Measurements from ENCODE around the gene TPSG1. TPM values are rescaled to one million over a fixed set of nuclear protein-coding genes. Genes with fewer than 3 reads are reported as not detected.
"Not testable (repeated sequence)": the region's sequence is repeated elsewhere in the genome, so short reads cannot be mapped to it uniquely, and the experiment has no call there.

The TPSG1 gene
- total RNA-seq: not detected

DNA sequence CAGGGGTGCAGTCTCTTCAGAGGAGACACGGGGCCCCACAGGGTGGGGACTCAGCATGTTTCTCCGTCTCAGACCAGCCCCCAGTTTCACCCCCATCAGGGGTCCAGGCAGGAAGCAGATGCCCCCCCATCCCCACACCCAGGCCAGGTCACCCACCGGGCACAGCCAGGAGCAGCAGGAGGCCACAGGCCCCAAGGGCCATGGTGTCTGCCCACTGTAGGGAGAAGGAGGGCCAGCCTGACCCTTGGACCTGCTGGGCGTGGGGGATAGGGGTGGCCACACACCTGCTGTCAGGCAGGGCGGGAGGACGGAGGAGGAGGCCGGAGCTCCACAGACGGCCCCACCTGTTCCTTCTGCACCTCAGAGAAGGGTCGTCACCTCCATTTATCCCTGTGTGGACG lies at the start of gene TPSG1:
Gene TPSG1, minus strand, starts transcription at position 218 of the 401 bp plus-strand sequence. Its CDS starts 16 bp downstream, at position 202.
- Mint-ChIP-seq H3K9me3 (no peaks in the 10 kb centered on the region), H3K36me3 (no peaks in the 10 kb centered on the region), H3K27ac (no peak within 1 kb of the TSS), H3K4me1 (no peaks in the 10 kb centered on the region), H3K4me3 (no peak within 1 kb of the TSS), H3K27me3 (no peaks in the 10 kb centered on the region)
- no peak for DNase-seq

DNA sequence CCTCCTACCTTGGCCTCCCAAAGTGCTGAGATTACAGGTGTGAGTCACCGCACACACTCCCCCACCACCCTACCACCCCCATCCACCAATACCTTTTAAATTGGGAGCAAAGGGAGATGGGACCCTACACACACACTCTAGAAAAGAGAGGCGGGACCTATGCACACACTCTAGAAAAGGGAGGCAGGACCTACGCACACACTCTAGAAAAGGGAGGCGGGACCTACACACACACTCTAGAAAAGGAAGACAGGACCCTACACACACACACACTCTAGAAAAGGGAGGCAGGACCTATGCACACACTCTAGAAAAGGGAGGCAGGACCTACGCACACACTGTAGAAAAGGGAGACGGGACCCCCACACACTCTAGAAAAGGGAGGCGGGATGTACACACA lies 49.7 kb upstream of the TPSG1 start:
- Mint-ChIP-seq H3K27me3 (peaks cover 12% of the 10 kb centered on the region), H3K9me3 (no peaks in the 10 kb centered on the region), H3K4me1 (peaks cover 3% of the 10 kb centered on the region)

DNA sequence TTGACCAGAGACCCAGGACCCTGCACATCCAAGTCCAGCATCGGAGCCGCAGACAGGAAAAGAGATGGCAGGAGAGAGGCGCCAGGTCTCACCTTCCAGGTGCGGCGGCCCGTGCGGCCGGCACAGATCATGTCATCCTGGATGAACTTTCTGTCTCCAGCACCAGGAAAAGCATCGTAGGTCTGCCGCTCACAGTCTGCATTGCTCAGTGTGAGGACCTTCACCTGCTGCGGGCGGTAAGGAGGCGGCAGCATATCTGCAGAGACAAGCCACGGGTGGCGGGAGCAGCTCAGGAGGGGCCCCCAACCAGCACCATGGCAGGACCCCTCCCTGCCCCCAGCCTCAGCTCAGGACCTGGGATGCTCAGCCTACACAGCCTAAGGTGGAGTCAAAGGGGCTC lies 48.7 kb upstream of the TPSG1 start:
- peaks cover 12% of the 10 kb centered on the region for H3K27me3 Mint-ChIP-seq
- no peaks in the 10 kb centered on the region for H3K36me3 Mint-ChIP-seq
- DNase-seq: no peak
- no peaks in the 10 kb centered on the region for H3K9me3 Mint-ChIP-seq
- no peak overlapping the region for H3K27ac Mint-ChIP-seq
- peaks cover 3% of the 10 kb centered on the region for H3K4me1 Mint-ChIP-seq
- H3K4me3 Mint-ChIP-seq: no peak overlapping the region

More for the DNA sequence above, 49.7 kb upstream of the TPSG1 start:
- no peak for DNase-seq
- Mint-ChIP-seq H3K27ac (no peak overlapping the region), H3K36me3 (no peaks in the 10 kb centered on the region), H3K4me3 (no peak overlapping the region)

DNA sequence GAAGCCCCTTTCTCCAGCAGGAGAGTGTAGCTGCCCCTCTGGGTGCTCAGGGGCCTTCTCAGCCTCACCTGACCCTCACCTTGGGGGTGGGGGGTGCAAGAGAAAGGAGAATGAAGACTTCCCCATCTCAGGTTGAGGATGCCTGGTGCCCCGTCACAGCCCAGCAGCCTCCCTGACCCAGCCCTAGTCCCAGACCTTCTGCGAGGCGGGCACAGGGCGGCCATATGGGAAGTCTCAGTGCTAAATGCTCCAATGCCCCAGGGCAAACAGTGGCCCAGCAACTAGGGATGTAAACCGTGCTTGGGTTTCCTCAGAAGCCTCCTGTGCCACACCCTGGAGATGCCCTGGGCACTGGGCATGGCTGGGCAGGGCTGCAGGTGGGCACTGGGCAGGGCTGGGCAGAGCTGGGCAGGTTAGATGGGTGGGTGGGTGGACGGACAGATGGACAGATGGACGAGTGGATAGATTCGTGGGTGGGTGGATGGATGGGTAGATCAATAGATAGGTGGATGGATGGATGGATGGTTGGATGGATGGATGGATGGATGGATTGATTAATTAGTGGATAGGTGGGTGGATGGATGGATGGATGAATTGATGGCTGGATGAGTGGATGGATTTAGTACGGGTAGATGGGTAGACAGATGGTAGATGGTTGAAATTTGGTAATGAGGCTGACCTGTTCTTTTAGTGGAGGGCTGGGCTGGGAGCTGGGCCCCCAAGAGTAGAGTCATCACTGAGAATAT lies 47.6 kb upstream of the TPSG1 start:
- Mint-ChIP-seq H3K36me3 (no peaks in the 10 kb centered on the region), H3K27me3 (peaks cover 9% of the 10 kb centered on the region)
- DNase-seq: no peak

DNA sequence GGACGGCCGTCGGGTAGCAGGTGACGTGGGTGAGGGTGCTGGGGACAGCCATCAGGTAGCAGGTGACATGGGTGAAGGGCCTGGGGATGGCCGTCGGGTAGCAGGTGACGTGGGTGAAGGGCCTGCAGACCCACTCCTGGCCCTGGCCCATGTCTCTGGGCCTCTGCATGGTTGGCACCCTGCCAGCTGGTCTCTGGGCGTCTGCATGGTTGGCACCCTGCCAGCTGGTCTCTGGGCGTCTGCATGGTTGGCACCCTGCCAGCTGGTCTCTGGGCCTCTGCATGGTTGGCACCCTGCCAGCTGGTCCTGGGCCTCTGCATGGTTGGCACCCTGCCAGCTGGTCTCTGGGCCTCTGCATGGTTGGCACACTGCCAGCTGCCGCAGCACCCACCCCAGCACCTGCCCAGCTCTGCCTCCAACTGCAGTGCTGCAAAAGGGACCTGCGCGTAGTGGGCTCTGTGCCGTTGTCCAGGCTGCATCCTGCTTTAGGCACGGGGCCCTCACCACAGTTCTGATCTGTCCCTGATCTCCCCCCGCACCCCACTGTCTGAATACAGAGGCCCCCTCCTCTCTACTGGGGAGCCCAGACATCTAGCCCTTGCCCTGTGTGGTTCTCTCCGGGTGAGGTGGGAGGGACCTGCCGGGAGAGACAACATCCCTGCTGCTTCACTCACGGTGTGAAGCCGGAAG lies 46.8 kb upstream of the TPSG1 start:
- H3K27me3 Mint-ChIP-seq, H3K27ac Mint-ChIP-seq, DNase-seq, H3K36me3 Mint-ChIP-seq, H3K9me3 Mint-ChIP-seq, H3K4me1 Mint-ChIP-seq, H3K4me3 Mint-ChIP-seq: not testable (repeated sequence)

More for the DNA sequence above, 47.6 kb upstream of the TPSG1 start:
- Mint-ChIP-seq H3K9me3 (no peaks in the 10 kb centered on the region), H3K4me3 (no peak overlapping the region), H3K27ac (no peak overlapping the region), H3K4me1 (peaks cover 3% of the 10 kb centered on the region)

DNA sequence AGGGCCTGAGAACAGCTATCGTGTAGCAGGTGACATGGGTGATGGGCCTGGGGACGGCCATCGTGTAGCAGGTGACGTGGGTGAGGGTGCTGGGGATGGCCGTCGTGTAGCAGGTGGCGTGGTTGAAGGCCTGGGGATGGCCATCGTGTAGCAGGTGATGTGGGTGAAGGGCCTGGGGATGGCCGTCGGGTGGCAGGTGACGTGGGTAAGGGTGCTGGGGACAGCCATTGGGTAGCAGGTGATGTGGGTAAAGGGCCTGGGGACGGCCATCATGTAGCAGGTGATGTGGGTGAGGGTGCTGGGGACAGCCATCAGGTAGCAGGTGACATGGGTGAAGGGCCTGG lies 46.3 kb upstream of the TPSG1 start:
- H3K9me3 Mint-ChIP-seq: no peaks in the 10 kb centered on the region
- no peak overlapping the region for H3K4me3 Mint-ChIP-seq
- no peak overlapping the region for H3K27ac Mint-ChIP-seq
- DNase-seq: no peak
- peaks cover 3% of the 10 kb centered on the region for H3K4me1 Mint-ChIP-seq
- H3K36me3 Mint-ChIP-seq: no peaks in the 10 kb centered on the region
- peaks cover 8% of the 10 kb centered on the region for H3K27me3 Mint-ChIP-seq

DNA sequence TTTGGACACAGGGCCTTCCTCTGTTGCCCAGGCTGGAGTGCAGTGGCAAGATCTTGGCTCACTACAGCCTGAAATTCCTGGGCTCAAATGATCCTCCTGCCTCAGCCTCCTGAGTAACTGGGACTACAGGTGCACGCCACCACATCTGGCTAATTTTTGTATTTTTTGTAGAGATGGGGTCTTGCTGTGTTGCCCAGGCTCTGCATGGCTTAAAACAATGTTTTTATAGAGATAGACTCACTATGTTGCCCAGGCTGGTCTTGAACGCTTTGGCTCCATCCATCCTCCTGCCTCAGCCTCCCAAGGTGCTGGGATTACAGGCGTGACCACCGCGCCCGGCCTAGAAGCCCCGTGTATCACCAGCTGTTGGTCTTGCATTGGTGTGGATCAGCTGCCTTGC lies 44.4 kb upstream of the TPSG1 start:
- H3K4me3 Mint-ChIP-seq, H3K4me1 Mint-ChIP-seq, H3K9me3 Mint-ChIP-seq, H3K27ac Mint-ChIP-seq, H3K36me3 Mint-ChIP-seq, H3K27me3 Mint-ChIP-seq, DNase-seq: not testable (repeated sequence)

DNA sequence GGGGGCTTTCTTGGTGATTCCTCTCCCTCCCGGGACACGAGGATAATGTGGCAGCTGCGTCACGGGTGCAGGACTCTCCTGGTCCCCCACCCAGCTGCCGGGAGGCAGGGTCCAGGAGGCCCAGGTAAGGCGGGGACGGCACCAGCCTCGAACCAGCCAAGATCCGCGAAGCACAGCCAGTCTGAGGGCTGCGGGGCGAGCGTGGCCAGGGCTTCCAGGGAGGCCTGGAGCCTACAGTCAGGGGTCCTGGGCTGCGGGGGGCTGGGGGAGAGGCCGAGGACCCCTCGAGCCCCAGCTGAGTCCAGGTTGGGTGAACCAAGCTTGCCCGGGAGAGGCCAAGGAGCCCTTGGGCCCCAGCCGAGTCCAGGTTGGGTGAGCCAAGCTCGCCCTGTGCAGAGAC lies 40.8 kb upstream of the TPSG1 start:
- no peak for DNase-seq
- H3K27ac Mint-ChIP-seq: no peak overlapping the region
- peaks cover 3% of the 10 kb centered on the region for H3K9me3 Mint-ChIP-seq
- no peaks in the 10 kb centered on the region for H3K36me3 Mint-ChIP-seq
- no peaks in the 10 kb centered on the region for H3K4me1 Mint-ChIP-seq
- no peak overlapping the region for H3K4me3 Mint-ChIP-seq
- peaks cover 13% of the 10 kb centered on the region for H3K27me3 Mint-ChIP-seq

DNA sequence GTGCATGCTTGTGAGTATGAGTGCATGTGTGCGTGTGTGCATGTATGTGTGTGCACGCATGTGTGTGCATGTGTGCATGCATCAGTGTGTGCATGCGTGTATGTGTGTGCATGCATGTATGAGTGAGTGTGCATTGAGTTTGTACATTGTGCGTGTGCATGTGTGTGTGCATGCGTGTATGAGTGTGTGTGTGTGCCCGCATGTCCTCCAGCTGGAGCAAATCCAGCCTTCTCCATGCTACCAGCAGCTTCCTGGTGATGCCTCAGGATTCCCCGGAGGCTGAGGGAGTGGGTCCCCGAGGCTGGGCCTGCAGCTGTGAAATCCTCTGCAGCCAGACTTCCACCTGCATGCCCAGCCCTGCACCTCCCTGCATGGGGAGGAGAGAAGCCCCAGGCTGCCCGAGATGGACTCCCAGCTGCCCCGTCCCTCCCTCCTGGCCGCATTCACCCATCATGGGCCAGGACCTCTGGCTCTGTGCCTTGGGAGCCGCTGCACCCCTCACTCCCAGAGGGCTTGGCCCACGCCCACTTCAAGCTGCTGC lies 40.1 kb upstream of the TPSG1 start:
- DNase-seq: no peak
- Mint-ChIP-seq H3K9me3 (peaks cover 3% of the 10 kb centered on the region), H3K36me3 (no peaks in the 10 kb centered on the region), H3K27ac (no peak overlapping the region), H3K4me3 (no peak overlapping the region), H3K27me3 (peaks cover 19% of the 10 kb centered on the region), H3K4me1 (no peaks in the 10 kb centered on the region)

DNA sequence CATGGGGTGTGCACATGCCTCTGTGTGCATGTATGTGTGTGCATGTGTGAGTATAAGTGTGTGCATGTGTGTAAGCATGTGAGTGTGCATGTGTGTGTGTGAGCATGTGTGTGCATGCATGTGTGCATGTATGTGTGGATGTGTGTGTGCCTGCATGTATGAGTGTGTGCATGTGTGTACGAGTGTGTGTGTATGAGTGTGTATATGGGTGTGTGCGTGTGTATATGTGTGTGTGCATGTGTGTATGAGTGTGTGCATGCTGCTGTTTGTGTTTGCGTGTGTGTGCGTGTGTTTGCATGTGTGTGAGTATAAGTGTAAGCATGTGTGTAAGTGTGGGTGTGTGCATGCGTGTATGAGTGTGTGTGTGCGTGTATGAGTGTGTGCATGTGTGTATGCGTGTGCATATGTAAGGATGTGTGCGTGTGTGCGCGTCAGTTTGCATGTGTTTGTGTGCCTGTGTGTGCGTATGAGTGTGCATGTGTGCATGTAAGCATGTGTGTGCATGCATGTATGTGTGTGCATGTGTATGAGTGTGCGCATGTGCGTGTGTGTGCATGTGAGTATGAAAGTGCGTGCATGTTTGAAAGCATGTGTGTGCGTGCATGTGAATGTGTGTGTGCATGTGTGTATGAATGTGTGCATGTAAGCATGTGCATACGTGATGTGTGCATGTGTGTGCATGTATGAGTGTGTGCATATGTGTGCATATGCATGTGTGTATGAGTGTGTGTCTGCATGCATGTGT lies 39.4 kb upstream of the TPSG1 start:
- H3K27ac Mint-ChIP-seq: no peak overlapping the region
- no peak overlapping the region for H3K4me3 Mint-ChIP-seq
- peaks cover 22% of the 10 kb centered on the region for H3K27me3 Mint-ChIP-seq
- H3K36me3 Mint-ChIP-seq: no peaks in the 10 kb centered on the region
- no peaks in the 10 kb centered on the region for H3K4me1 Mint-ChIP-seq
- H3K9me3 Mint-ChIP-seq: peaks cover 3% of the 10 kb centered on the region
- no peak for DNase-seq

DNA sequence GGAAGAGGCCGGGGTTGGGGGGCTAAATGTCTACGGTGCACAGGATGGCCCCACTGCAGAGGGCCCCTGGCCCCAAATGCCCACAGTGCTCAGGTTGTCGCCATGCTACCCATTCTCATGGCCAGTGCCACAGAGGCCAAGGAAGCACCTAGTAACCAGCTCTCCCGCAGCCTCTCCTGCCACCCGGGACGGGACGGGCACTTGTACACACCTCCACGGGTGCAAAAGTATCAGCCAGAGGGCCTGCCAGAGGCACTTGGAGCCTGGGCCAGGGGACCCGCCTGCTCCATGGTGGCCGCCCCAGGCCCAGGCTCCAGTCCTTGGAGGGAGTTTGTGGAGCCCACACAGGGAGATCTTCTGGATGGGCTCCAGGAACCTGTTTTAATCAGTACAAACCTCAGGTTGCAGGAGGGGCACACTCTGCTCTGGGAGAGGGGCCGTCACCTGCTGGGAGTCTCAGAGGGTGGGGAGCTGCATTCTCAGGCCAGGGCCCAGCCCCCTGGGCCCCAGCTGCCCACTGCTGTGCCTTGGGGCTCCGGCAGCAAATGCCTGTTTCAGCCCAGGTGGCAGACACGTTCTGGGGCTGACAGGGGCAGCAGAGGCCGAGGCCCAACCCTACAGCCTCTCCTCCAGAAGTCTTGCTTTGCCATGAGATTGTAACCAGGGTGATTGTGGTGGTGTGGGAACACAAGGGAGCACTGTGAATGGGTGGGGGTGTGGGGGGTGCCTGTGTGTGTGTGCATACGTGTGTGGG lies 38.7 kb upstream of the TPSG1 start:
- Mint-ChIP-seq H3K4me1 (peaks cover 2% of the 10 kb centered on the region), H3K27me3 (peaks cover 27% of the 10 kb centered on the region), H3K36me3 (no peaks in the 10 kb centered on the region), H3K9me3 (peaks cover 3% of the 10 kb centered on the region), H3K4me3 (no peak overlapping the region), H3K27ac (no peak overlapping the region)
- no peak for DNase-seq

DNA sequence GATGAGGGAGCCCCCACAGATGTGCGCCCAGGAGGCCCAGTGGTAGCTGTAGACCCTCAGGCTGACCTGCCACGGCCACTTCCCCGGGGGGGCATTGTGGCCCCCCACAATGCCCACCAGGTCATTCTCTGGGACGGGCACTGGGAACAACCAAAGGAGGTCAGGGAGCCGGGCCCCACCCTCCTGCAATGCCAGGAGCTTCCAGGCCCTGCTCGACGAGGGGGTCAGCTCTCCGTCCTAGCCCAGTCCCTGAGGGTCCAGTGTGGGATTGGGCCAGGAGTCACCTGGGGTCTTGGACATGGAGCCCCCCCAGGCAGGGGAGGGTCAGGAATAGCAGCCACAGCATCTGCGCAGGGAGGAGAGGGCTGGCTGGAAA lies 37.8 kb upstream of the TPSG1 start:
- Mint-ChIP-seq H3K9me3 (peaks cover 3% of the 10 kb centered on the region), H3K4me3 (no peak overlapping the region), H3K36me3 (no peaks in the 10 kb centered on the region), H3K4me1 (peaks cover 3% of the 10 kb centered on the region), H3K27ac (no peak overlapping the region), H3K27me3 (peaks cover 29% of the 10 kb centered on the region)
- DNase-seq: no peak

DNA sequence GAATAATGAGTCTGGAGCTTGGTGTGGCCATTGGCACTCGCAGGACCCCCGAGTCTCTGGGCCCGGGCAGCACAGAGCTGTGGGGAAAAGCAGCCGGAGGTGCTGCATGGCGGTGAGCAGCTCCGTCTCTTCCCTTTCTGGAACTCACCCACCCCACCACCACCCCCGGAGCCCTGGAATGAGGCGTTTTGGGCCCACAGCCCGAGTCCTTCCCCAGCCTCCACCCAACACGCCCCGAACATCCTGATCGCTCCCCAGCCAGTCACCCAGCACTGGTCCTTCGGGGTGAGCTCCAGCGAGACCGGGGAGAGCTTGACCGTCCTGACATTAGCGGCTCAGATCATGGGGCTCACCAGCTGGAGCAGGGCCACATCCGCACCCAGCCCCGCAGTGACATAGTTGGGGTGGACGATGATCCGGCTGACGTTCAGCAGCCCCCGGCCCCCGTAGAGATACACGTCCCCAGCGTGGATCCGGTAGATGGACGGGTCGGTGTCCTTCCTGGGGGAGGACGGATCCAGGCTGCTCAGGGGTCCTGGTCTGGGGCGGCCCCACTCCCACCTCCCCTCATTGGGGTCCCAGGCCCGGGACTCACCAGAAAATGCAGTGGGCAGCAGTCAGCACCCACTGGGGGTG lies 37.3 kb upstream of the TPSG1 start:
- DNase-seq: no peak
- H3K4me3 Mint-ChIP-seq: no peak overlapping the region
- H3K4me1 Mint-ChIP-seq: peaks cover 3% of the 10 kb centered on the region

DNA sequence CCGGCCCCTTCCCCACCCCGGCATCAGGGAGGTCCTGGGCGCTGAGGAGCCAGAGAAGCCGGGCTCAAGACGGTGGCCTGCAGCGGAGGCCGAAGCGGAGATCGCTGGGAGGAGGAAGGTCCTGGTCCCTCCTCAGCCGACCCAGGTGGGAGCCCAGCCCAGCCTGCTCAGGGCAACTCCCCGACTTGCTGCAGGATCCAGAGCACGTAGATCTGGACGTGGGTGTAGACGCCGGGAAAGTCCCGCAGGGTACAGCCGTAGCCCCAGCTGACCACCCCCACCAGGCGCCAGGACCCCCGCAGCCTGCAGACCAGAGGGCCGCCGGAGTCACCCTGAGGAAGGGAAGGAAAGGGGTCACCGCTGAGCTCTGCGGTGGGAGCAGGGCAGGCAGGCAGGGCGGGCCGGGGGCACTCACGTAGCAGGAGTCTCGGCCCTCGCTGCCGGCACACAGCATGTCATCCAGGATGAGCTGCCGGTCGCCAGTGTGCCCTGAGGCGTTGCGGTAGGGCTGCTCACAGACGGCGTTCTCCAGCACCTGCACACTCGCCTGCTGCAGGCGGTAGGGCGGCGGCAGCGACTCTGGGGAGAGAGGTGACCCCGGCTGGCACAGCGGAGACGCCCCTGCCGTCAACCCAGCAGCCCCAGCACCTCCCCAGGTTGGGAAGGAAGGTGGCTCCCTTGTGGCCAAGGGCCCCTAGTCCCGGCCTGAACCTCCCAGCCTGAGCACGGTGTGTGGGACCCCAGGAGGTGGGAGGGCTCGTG lies 36.2 kb upstream of the TPSG1 start:
- H3K9me3 Mint-ChIP-seq: peaks cover 3% of the 10 kb centered on the region
- no peak for DNase-seq
- peaks cover 34% of the 10 kb centered on the region for H3K27me3 Mint-ChIP-seq
- peak overlapping the region; percentile 40 for H3K4me3 Mint-ChIP-seq
- no peak overlapping the region for H3K27ac Mint-ChIP-seq
- H3K36me3 Mint-ChIP-seq: no peaks in the 10 kb centered on the region
- H3K4me1 Mint-ChIP-seq: peaks cover 3% of the 10 kb centered on the region

More for the DNA sequence above, 37.3 kb upstream of the TPSG1 start:
- H3K36me3 Mint-ChIP-seq: no peaks in the 10 kb centered on the region
- peaks cover 30% of the 10 kb centered on the region for H3K27me3 Mint-ChIP-seq
- peaks cover 3% of the 10 kb centered on the region for H3K9me3 Mint-ChIP-seq
- no peak overlapping the region for H3K27ac Mint-ChIP-seq

Data from activated naive CD8-positive, alpha-beta T cell treated with anti-CD3 and anti-CD28 coated beads for 36 hours (primary cell).